ENCODE results near the gene RBPJL. TPM values are rescaled to one million over a fixed set of nuclear protein-coding genes. Genes with fewer than 3 reads are reported as not detected.

The RBPJL gene
- total and polyA plus RNA-seq, 4 donors, result not detected

DNA sequence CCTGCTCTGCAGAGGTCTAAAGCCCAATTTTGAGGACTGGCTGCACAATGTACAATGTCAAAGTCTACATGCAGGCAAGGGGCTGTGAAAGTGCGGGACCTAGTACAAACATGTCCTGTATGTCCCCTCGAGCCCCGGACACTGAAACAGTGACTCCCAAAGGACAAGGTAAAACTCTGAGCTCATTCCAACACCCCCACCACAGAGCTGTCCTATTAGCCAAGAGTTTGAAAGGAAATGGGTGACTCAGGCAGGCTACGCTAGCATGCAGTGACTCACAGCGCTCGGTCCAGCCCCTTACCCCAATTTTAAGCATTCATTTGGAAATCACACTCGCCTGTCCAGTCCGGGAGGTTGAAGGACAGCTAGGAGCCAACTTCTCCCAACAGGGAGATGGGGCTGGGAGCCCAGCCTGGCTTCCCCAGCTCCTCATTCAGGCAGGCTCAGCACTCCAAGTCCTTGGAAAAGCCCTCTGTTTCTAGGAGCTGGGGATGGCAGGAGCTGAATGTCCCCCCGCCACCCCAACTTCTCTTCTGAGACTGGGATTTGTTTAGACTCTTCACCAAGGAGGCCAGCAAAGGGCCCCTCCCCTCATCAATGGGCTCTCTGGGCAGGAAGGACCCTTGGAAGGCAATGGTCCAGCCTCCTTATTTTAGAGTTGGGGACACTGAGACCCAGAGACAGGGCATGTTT is 37.7 kb downstream of the RBPJL start:
- Histone ChIP-seq H3K4me3 (ENCODE audit: low read depth in 1 of 3, low read length in 3 of 3) (peak overlapping the region; percentile 80 to 96 (median 88)), H3K36me3 (ENCODE audit: control insufficient read depth in 4 of 4, insufficient read depth in 3 of 4, low read depth in 1 of 4, low read length in 3 of 4) (peaks cover 0 to 13% (median 0%) of the 10 kb centered on the region in 4 donors), H3K27me3 (ENCODE audit: control insufficient read depth in 4 of 4, insufficient read depth in 4 of 4, low read length in 3 of 4) (no peaks in the 10 kb centered on the region), H3K4me1 (ENCODE audit: control insufficient read depth in 4 of 4, insufficient read depth in 4 of 4, low read length in 3 of 4) (peaks cover 15 to 55% (median 25%) of the 10 kb centered on the region in 4 donors), H3K27ac (ENCODE audit: low read depth in 1 of 2, low read length in 2 of 2) (peak overlapping the region; percentile 81 to 97), H3K9me3 (ENCODE audit: control insufficient read depth in 4 of 4, low read length in 3 of 4) (no peaks in the 10 kb centered on the region), H3K9ac (ENCODE audit: low read depth in 1 of 2, low read length in 2 of 2) (peak overlapping the region; percentile 57 to 99)
- TF ChIP-seq JUND (IDR thresholded peaks at IDR 0.05), result peak; percentile 85 to 91
- TF ChIP-seq RAD21 (IDR thresholded peaks at IDR 0.05), result no peak
- no peak for TF ChIP-seq FOXA2 (IDR thresholded peaks at IDR 0.05)
- peak; percentile 3 for TF ChIP-seq HNF4G (IDR thresholded peaks at IDR 0.05)
- TF ChIP-seq ATF3 (IDR thresholded peaks at IDR 0.05), result peak; percentile 8
- peak in 1 of 2 donors; percentile 8 for TF ChIP-seq RXRA (IDR thresholded peaks at IDR 0.05)
- TF ChIP-seq ZBTB33 (IDR thresholded peaks at IDR 0.05), result no peak
- TF ChIP-seq EGR1 (IDR thresholded peaks at IDR 0.05; ENCODE audit: low read depth in 2 of 2), result peak in 1 of 2 donors; percentile 15
- TF ChIP-seq MAX (IDR thresholded peaks at IDR 0.05), result no peak
- TF ChIP-seq REST (IDR thresholded peaks at IDR 0.05), result peak; percentile 60
- TF ChIP-seq GABPA (IDR thresholded peaks at IDR 0.05 in 1 of 2, conservative IDR thresholded peaks at IDR 0.05 in 1 of 2), result peak in 1 of 2 donors; percentile 29
- peak; percentile 20 to 53 for TF ChIP-seq HNF4A (conservative IDR thresholded peaks at IDR 0.05)
- no peak for TF ChIP-seq FOXA1 (IDR thresholded peaks at IDR 0.05)
- no peak for TF ChIP-seq NR2F2 (IDR thresholded peaks at IDR 0.05)
- TF ChIP-seq TAF1 (conservative IDR thresholded peaks at IDR 0.05), result peak; percentile 73
- TF ChIP-seq YY1 (IDR thresholded peaks at IDR 0.05), result no peak
- no peak for TF ChIP-seq CTCF (IDR thresholded peaks at IDR 0.05; ENCODE audit: low read depth, low read length, missing input control)
- peak; percentile 25 for TF ChIP-seq SP1 (IDR thresholded peaks at IDR 0.05)
- 23% methylated on average over 9 of the region's 9 CpGs for WGBS
- DNase-seq (ENCODE audit: low spot score), result no peak
